HCT116 (cell line): Measurements from ENCODE around the gene TMOD3. TPM values are rescaled to one million over a fixed set of nuclear protein-coding genes. Genes with fewer than 3 reads are reported as not detected.

ENCODE experiments used
- ATAC-seq: fragments of 200-7000 bp; cut with Tn5 transposase; 2 replicates; pipeline ENCODE4 v1.9.1; 2020; ENCODE audit warnings: mild to moderate bottlenecking, moderate library complexity
- BruUV-seq: library from RNA; stranded (reverse); fragments of 400-500 nt; replicated peaks from 2 replicates; lab custom pipeline; 2021; lab: Mats Ljungman, UMichigan
- CTCF ChIA-PET: fragments of 300-600 bp; sonication (Branson Sonifier 250); formaldehyde crosslinking; loops from one replicate; lab custom pipeline; 2021; ENCODE audit warnings: antibody characterized with exemption; lab: Charles Lee
- POLR2A ChIA-PET: fragments of 300-600, 350-600 bp; sonication (Branson Sonifier 250); formaldehyde crosslinking; loops from one replicate; lab custom pipeline; 2021; ENCODE audit warnings: antibody characterized with exemption; lab: Charles Lee
- RAD21 ChIA-PET, 2 experiments: fragments of 300-600 bp; sonication (Branson Sonifier 250); formaldehyde crosslinking; loops; one replicate each; lab custom pipeline; 2023; ENCODE audit warnings: low total read pairs in 2 of 2; ENCODE audit not compliant: uncharacterized antibody in 2 of 2, unreplicated experiment in 2 of 2, low non-redundant PET in 1 of 2; lab: Charles Lee
- DNase-seq: peaks from one replicate; pipeline ENCODE4 v3.0.0-alpha.2; 2010; ENCODE audit warnings: low read depth, low spot score
- H2AFZ ChIP-seq: fragments of 200-600 bp; shearing (Covaris generic), sonication (generic); 2 replicates; pipeline ENCODE4 v1.6.1; 2017; ENCODE audit warnings: low read depth, mixed run types, mixed read lengths, antibody characterized with exemption, low read length; ENCODE audit not compliant: poor library complexity, severe bottlenecking
- H3K27ac ChIP-seq: 2 replicates; pipeline ENCODE4 v1.5.1; 2012; ENCODE audit warnings: low read depth, low read length
- H3K27me3 ChIP-seq: fragments of 200-600 bp; sonication (generic); 2 replicates; pipeline ENCODE4 v1.6.1; 2016; ENCODE audit warnings: mixed run types, low read length, mixed read lengths; ENCODE audit not compliant: insufficient read depth
- H3K36me3 ChIP-seq, 2 experiments: fragments of 200-500 bp in 1 of 2; fragments of 200-600 bp in 1 of 2; sonication (Bioruptor generic) in 1 of 2; sonication (generic) in 1 of 2; 2 replicates each; pipeline versions ENCODE4 v1.5.1 to v1.6.1; 2014 to 2016; ENCODE audit warnings: low read length in 2 of 2, inconsistent platforms in 1 of 2, mixed read lengths in 1 of 2, mixed run types in 1 of 2; ENCODE audit not compliant: insufficient read depth in 2 of 2, control insufficient read depth in 1 of 2
- H3K4me1 ChIP-seq, 2 experiments: fragments of 200-600 bp in 1 of 2; sonication (generic) in 1 of 2; 2 replicates each; pipeline versions ENCODE4 v1.5.1 to v1.6.1; 2012 to 2017; ENCODE audit warnings: low read length in 2 of 2, inconsistent platforms in 1 of 2, mild to moderate bottlenecking in 1 of 2, mixed read lengths in 1 of 2, mixed run types in 1 of 2, moderate library complexity in 1 of 2; ENCODE audit not compliant: insufficient read depth in 2 of 2, control insufficient read depth in 1 of 2
- H3K4me2 ChIP-seq: fragments of 200-600 bp; sonication (generic); 2 replicates; pipeline ENCODE4 v1.6.1; 2017; ENCODE audit warnings: mixed run types, low read length, mixed read lengths
- H3K4me3 ChIP-seq, 2 experiments: fragments of 200-600 bp in 1 of 2; sonication (generic) in 1 of 2; replicated peaks in 1 of 2; 2 replicates each; pipeline ENCODE4 v1.5.1; 2011 to 2016; ENCODE audit warnings: low read length in 2 of 2, control low read depth in 1 of 2, low read depth in 1 of 2, mild to moderate bottlenecking in 1 of 2, mixed read lengths in 1 of 2, mixed run types in 1 of 2
- H3K79me2 ChIP-seq: fragments of 200-600 bp; sonication (generic); 2 replicates; pipeline ENCODE4 v1.6.1; 2017; ENCODE audit warnings: mild to moderate bottlenecking, mixed run types, low read length, moderate library complexity, mixed read lengths; ENCODE audit not compliant: insufficient read depth
- H3K9ac ChIP-seq: fragments of 200-600 bp; sonication (generic); 2 replicates; pipeline ENCODE4 v1.6.1; 2016; ENCODE audit warnings: low read length, mixed read lengths
- H3K9me2 ChIP-seq: fragments of 200-600 bp; sonication (generic), shearing (Covaris generic); 2 replicates; pipeline ENCODE4 v1.6.1; 2017; ENCODE audit warnings: mixed run types, mild to moderate bottlenecking, moderate library complexity; ENCODE audit not compliant: insufficient read depth
- H3K9me3 ChIP-seq, 2 experiments: fragments of 200-500 bp in 1 of 2; fragments of 200-600 bp in 1 of 2; sonication (Bioruptor generic) in 1 of 2; sonication (generic) in 1 of 2; 2 replicates each; pipeline ENCODE4 v1.6.1; 2014 to 2017; ENCODE audit warnings: low read length in 2 of 2, mixed read lengths in 2 of 2, inconsistent platforms in 1 of 2, low read depth in 1 of 2, mild to moderate bottlenecking in 1 of 2, mixed run types in 1 of 2, moderate library complexity in 1 of 2; ENCODE audit not compliant: control insufficient read depth in 1 of 2, insufficient read depth in 1 of 2
- H4K20me1 ChIP-seq: fragments of 200-600 bp; sonication (generic), shearing (Covaris generic); 2 replicates; pipeline ENCODE4 v1.6.1; 2017; ENCODE audit warnings: mixed run types, mild to moderate bottlenecking, moderate library complexity; ENCODE audit not compliant: insufficient read depth
- ATF3 ChIP-seq: IDR thresholded peaks from 2 replicates; pipeline ENCODE4 v1.6.1; 2012
- CBX3 ChIP-seq: IDR thresholded peaks from 2 replicates; pipeline ENCODE4 v1.6.1; 2012; ENCODE audit warnings: low read depth
- FOSL1 ChIP-seq: IDR thresholded peaks from 2 replicates; pipeline ENCODE4 v1.6.1; 2012; ENCODE audit warnings: low read depth
- POLR2AphosphoS5 ChIP-seq: IDR thresholded peaks from 2 replicates; pipeline ENCODE4 v1.6.1; 2011; ENCODE audit warnings: mild to moderate bottlenecking, low read depth, low read length, moderate library complexity
- SP1 ChIP-seq: IDR thresholded peaks from 2 replicates; pipeline ENCODE4 v1.6.1; 2012; ENCODE audit warnings: low read depth
- SRF ChIP-seq: IDR thresholded peaks from 2 replicates; pipeline ENCODE4 v1.6.1; 2012; ENCODE audit warnings: low read depth
- ZBTB33 ChIP-seq: IDR thresholded peaks from 2 replicates; pipeline ENCODE4 v1.6.1; 2011; ENCODE audit warnings: mild to moderate bottlenecking, low read length, moderate library complexity; ENCODE audit not compliant: insufficient replicate concordance; ENCODE audit errors: extremely low read depth
- ZNF274 ChIP-seq: fragments of 200-500 bp; sonication (Bioruptor generic); IDR thresholded peaks from 2 replicates; pipeline ENCODE4 v1.6.1; 2014; ENCODE audit warnings: mild to moderate bottlenecking, low read depth, low read length, inconsistent platforms
- intact Hi-C: fragments of 100-400 bp; cut with micrococcal nuclease; formaldehyde crosslinking; loops from 2 replicates; pipeline ENCODE4 v1.10.0; 2022
- total RNA-seq: library from RNA; stranded (reverse); gene quantifications from one replicate; pipeline ENCODE4 v1.2.1, GENCODE V29; 2021; ENCODE audit not compliant: unreplicated experiment

Gene TMOD3
- total RNA-seq, 1 experiment from 2014 or later, result 78.8 TPM

DNA sequence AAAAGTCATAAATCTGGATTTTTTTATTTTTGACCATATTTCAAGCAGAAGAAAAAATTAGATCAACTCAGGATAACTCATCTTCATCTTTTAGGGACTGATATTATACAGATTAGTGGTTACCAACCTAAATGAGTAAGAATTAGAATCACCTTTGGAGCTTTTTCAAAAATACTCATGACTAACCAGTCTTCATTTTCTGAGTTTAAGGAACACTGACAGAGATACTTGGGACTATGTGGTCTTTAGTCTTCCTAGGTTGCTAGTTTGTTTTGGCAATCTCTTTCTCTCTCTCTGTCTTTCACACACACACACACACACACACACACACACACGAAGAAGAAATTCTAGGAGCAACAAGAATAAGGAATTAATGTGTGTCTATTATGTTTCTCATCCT is 50.1 kb downstream of the TMOD3 start (continued):
- TF ChIP-seq SP1 (no peak), CBX3 (no peak), ZBTB33 (no peak)

DNA sequence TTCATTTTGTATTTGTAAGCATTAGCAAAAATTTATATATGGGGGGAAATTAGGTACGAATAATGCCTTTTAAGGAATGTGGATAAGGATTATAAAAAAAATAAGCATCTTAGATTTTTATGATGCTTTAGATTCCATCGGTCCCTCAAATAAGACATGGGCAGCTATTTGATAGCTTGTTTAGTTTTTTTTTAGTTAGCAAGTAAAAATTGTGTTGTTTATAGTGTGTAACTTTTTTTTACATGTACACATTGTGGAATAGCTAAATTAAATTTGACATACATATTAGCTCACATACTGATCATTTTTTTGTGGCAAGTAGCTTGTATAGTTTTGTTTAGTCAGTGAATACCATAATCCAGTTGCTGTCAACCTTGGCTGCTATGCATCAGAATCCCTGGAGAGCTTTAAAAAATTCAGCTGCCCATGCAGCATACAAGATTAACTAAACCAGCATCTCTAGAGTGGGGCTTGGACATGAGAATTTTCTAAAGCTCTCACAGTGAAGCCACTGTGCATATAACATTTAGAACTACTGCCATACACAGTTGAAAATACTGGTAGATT is 53.9 kb downstream of the TMOD3 start:
- intact Hi-C loops, result no loop called here
- Histone ChIP-seq H3K27me3 (no peaks in the 10 kb centered on the region), H3K9ac (no peak overlapping the region), H3K9me3 (no peaks in the 10 kb centered on the region), H3K4me1 (peaks cover 42 to 50% of the 10 kb centered on the region in 2 experiments), H3K36me3 (no peaks in the 10 kb centered on the region), H4K20me1 (no peaks in the 10 kb centered on the region), H3K27ac (no peak overlapping the region; the same call in 1 of the 2 replicates), H3K9me2 (no peaks in the 10 kb centered on the region), H2AFZ (no peak overlapping the region), H3K79me2 (peaks cover 64% of the 10 kb centered on the region), H3K4me3 (no peak overlapping the region), H3K4me2 (no peak overlapping the region)
- DNase-seq, result no peak
- ChIA-PET CTCF (no interaction called here), POLR2A (interaction anchor here (0.6 kb wide), 1 partner anchor 23 kb away, joined by 4 read pairs; no protein-coding TSS in a partner anchor), RAD21 (no interaction called here)
- no peak for TF ChIP-seq ZNF274
- TF ChIP-seq CBX3, result no peak
- no peak for TF ChIP-seq SRF
- no peak for TF ChIP-seq POLR2AphosphoS5
- no peak for TF ChIP-seq FOSL1
- no peak for TF ChIP-seq ATF3
- no TSS peak for BruUV-seq
- no peak for ATAC-seq
